HL-60 (cell line): ENCODE data around the gene BAHCC1.

Experiments used
- DNase-seq, 2 experiments: peaks; one replicate each; pipeline ENCODE4 v3.0.0-alpha.2; 2010 to 2020; ENCODE audit warnings: low read depth in 1 of 2, low spot score in 1 of 2
- H3K27ac ChIP-seq: fragments of 250-450 bp; sonication (Bioruptor Pico); replicated peaks from 2 replicates; pipeline ENCODE4 v1.5.1; 2020; ENCODE audit warnings: mild to moderate bottlenecking, moderate library complexity
- H3K27me3 ChIP-seq: fragments of 250-450 bp; sonication (Bioruptor Pico); 2 replicates; pipeline ENCODE4 v1.5.1; 2021; ENCODE audit warnings: mild to moderate bottlenecking, moderate library complexity; ENCODE audit not compliant: insufficient read depth, poor library complexity, severe bottlenecking
- H3K4me3 ChIP-seq: replicated peaks from 2 replicates; pipeline ENCODE4 v1.5.1; 2011; ENCODE audit warnings: mild to moderate bottlenecking, control low read depth, low read length; ENCODE audit not compliant: insufficient read depth
- CTCF ChIP-seq: IDR thresholded peaks from one replicate; pipeline ENCODE4 v1.5.1; 2011; ENCODE audit warnings: low read length, control low read depth, inconsistent platforms; ENCODE audit not compliant: insufficient read depth
- GABPA ChIP-seq: IDR thresholded peaks from 2 replicates; pipeline ENCODE4 v1.6.1; 2012; ENCODE audit warnings: low read depth
- POLR2AphosphoS5 ChIP-seq: IDR thresholded peaks from 2 replicates; pipeline ENCODE4 v1.6.1; 2012; ENCODE audit warnings: low read depth
- REST ChIP-seq: IDR thresholded peaks from 2 replicates; pipeline ENCODE4 v1.6.1; 2012; ENCODE audit warnings: low read depth; ENCODE audit not compliant: insufficient replicate concordance
- SPI1 ChIP-seq: IDR thresholded peaks from 2 replicates; pipeline ENCODE4 v1.6.1; 2012; ENCODE audit warnings: low read depth, mild to moderate bottlenecking, borderline replicate concordance

BAHCC1 gene

GRCh38 chr17:81381632-81382577 lies 13.4 kb upstream of the BAHCC1 start:
- TF ChIP-seq GABPA, result no peak
- Histone ChIP-seq H3K27ac (no peak overlapping the region), H3K4me3 (no peak overlapping the region), H3K27me3 (peaks cover 8% of the 10 kb centered on the region)
- DNase-seq, result no peak

- TF ChIP-seq SPI1 (no peak), REST (no peak), GABPA (no peak), CTCF (no peak), POLR2AphosphoS5 (no peak)
- peaks cover 14% of the 10 kb centered on the region for H3K27me3 ChIP-seq
- DNase-seq, result no peak
- no peak overlapping the region for H3K4me3 ChIP-seq
- no peak overlapping the region for H3K27ac ChIP-seq
These were observed 12.4 kb upstream of the BAHCC1 start for GRCh38 chr17:81382851-81383250.

- no peak overlapping the region for H3K27ac ChIP-seq
- TF ChIP-seq GABPA, result no peak
- no peak for TF ChIP-seq SPI1
- no peak for TF ChIP-seq CTCF
- no peak for TF ChIP-seq REST
- TF ChIP-seq POLR2AphosphoS5, result no peak
- H3K27me3 ChIP-seq, result peaks cover 16% of the 10 kb centered on the region
- DNase-seq, result no peak
- H3K4me3 ChIP-seq, result no peak overlapping the region
These were observed 11.5 kb upstream of the BAHCC1 start for GRCh38 chr17:81383504-81384421.

- Histone ChIP-seq H3K4me3 (no peak overlapping the region), H3K27ac (no peak overlapping the region), H3K27me3 (peaks cover 16% of the 10 kb centered on the region)
- TF ChIP-seq REST (no peak), SPI1 (no peak), CTCF (no peak), POLR2AphosphoS5 (no peak), GABPA (no peak)
- no peak for DNase-seq
These were observed 10.3 kb upstream of the BAHCC1 start for GRCh38 chr17:81384929-81385319.
